MM.1S (cell line): ENCODE data around the gene AHNAK.

Source experiments
- CTCF ChIP-seq: fragments of 300-600 bp; sonication (generic); IDR thresholded peaks from 2 replicates; pipeline ENCODE4 v1.5.1; 2016; ENCODE audit warnings: antibody characterized with exemption, low read length, mixed read lengths
- EZH2 ChIP-seq: fragments of 300-600 bp; sonication (generic); optimal IDR thresholded peaks from 2 replicates; pipeline ENCODE3; 2017; ENCODE audit warnings: low read depth, mild to moderate bottlenecking, antibody characterized with exemption, low read length, mixed read lengths
- EZH2phosphoT487 ChIP-seq: fragments of 300-600 bp; sonication (generic); IDR thresholded peaks from 2 replicates; pipeline ENCODE4 v1.6.1; 2018; ENCODE audit warnings: antibody characterized with exemption, low read length

GRCh38 chr11:62579252-62579651 is 32.6 kb upstream of the AHNAK start:
- TF ChIP-seq CTCF (no peak), EZH2phosphoT487 (no peak), EZH2 (no peak)
